Liver (tissue), 9 donors: ENCODE measurements around the gene PIGO. TPM values are rescaled to one million over a fixed set of nuclear protein-coding genes. Genes with fewer than 3 reads are reported as not detected.

ENCODE experiments used
- DNase-seq: peaks from one replicate; pipeline ENCODE4 v3.0.0-alpha.2; 2017; ENCODE audit warnings: low spot score
- H3K27ac ChIP-seq, 2 donors: one replicate each; pipeline ENCODE4 v1.7.0; 2013; ENCODE audit warnings: inconsistent platforms in 2 of 2, low read length in 2 of 2, control low read depth in 1 of 2, low read depth in 1 of 2, mild to moderate bottlenecking in 1 of 2
- H3K27me3 ChIP-seq, 4 donors: one replicate each; pipeline versions ENCODE4 v1.6.1 to v1.7.0; 2013; ENCODE audit warnings: low read length in 3 of 4, inconsistent platforms in 1 of 4, mild to moderate bottlenecking in 1 of 4, moderate library complexity in 1 of 4; ENCODE audit not compliant: control insufficient read depth in 4 of 4, insufficient read depth in 4 of 4
- H3K36me3 ChIP-seq, 4 donors: one replicate each; pipeline versions ENCODE4 v1.6.1 to v1.7.0; 2013; ENCODE audit warnings: low read length in 3 of 4, mild to moderate bottlenecking in 3 of 4, low read depth in 1 of 4, moderate library complexity in 1 of 4; ENCODE audit not compliant: control insufficient read depth in 4 of 4, insufficient read depth in 3 of 4
- H3K4me1 ChIP-seq, 4 donors: one replicate each; pipeline versions ENCODE4 v1.6.1 to v1.7.0; 2013; ENCODE audit warnings: low read length in 3 of 4, mild to moderate bottlenecking in 3 of 4, moderate library complexity in 1 of 4; ENCODE audit not compliant: control insufficient read depth in 4 of 4, insufficient read depth in 4 of 4
- H3K4me3 ChIP-seq, 3 donors: one replicate each; pipeline versions ENCODE4 v1.6.1 to v1.7.0; 2013; ENCODE audit warnings: low read length in 3 of 3, control low read depth in 1 of 3, low read depth in 1 of 3, mild to moderate bottlenecking in 1 of 3
- H3K9ac ChIP-seq, 2 donors: one replicate each; pipeline ENCODE4 v1.7.0; 2013; ENCODE audit warnings: low read length in 2 of 2, mild to moderate bottlenecking in 2 of 2, moderate library complexity in 2 of 2, control low read depth in 1 of 2, low read depth in 1 of 2
- H3K9me3 ChIP-seq, 4 donors: one replicate each; pipeline versions ENCODE4 v1.6.1 to v1.7.0; 2013; ENCODE audit warnings: low read length in 3 of 4; ENCODE audit not compliant: control insufficient read depth in 4 of 4
- CTCF ChIP-seq: fragments of 150-350 bp; IDR thresholded peaks from 2 replicates; pipeline ENCODE4 v1.5.1; 2017; ENCODE audit warnings: improper control_type of control experiment, low read depth, low read length; ENCODE audit not compliant: missing input control
- EGR1 ChIP-seq, 2 donors: IDR thresholded peaks; 2 replicates each; pipeline ENCODE4 v1.6.1; 2016 to 2018; ENCODE audit warnings: antibody characterized with exemption in 2 of 2, low read depth in 2 of 2
- FOXA1 ChIP-seq: IDR thresholded peaks from 2 replicates; pipeline ENCODE4 v1.6.1; 2016; ENCODE audit warnings: antibody characterized with exemption
- FOXA2 ChIP-seq: IDR thresholded peaks from 2 replicates; pipeline ENCODE4 v1.6.1; 2016; ENCODE audit warnings: antibody characterized with exemption
- GABPA ChIP-seq, 2 donors: IDR thresholded peaks in 1 of 2; conservative IDR thresholded peaks in 1 of 2; 2 replicates each; pipeline ENCODE4 v1.6.1; 2016; ENCODE audit warnings: antibody characterized with exemption in 2 of 2, mild to moderate bottlenecking in 1 of 2, moderate library complexity in 1 of 2
- HNF4A ChIP-seq, 2 donors: conservative IDR thresholded peaks; 2 replicates each; pipeline ENCODE4 v1.6.1; 2016; ENCODE audit warnings: antibody characterized with exemption in 2 of 2, mild to moderate bottlenecking in 2 of 2
- HNF4G ChIP-seq: IDR thresholded peaks from 2 replicates; pipeline ENCODE4 v1.6.1; 2016; ENCODE audit warnings: antibody characterized with exemption
- NR2F2 ChIP-seq: IDR thresholded peaks from 2 replicates; pipeline ENCODE4 v1.6.1; 2016; ENCODE audit warnings: antibody characterized with exemption
- RAD21 ChIP-seq, 2 donors: IDR thresholded peaks; 2 replicates each; pipeline ENCODE4 v1.6.1; 2016; ENCODE audit warnings: antibody characterized with exemption in 2 of 2, mild to moderate bottlenecking in 2 of 2
- REST ChIP-seq: IDR thresholded peaks from 2 replicates; pipeline ENCODE4 v1.6.1; 2016; ENCODE audit warnings: antibody characterized with exemption, mild to moderate bottlenecking
- SP1 ChIP-seq: IDR thresholded peaks from 2 replicates; pipeline ENCODE4 v1.6.1; 2018; ENCODE audit warnings: antibody characterized with exemption, mild to moderate bottlenecking
- TAF1 ChIP-seq: conservative IDR thresholded peaks from 2 replicates; pipeline ENCODE4 v1.6.1; 2016; ENCODE audit warnings: antibody characterized with exemption, mild to moderate bottlenecking
- YY1 ChIP-seq: IDR thresholded peaks from 2 replicates; pipeline ENCODE4 v1.6.1; 2016; ENCODE audit warnings: antibody characterized with exemption, mild to moderate bottlenecking
- WGBS: extraction: QIAGEN DNeasy Blood & Tissue Kit; methylation state at CpG from one replicate; pipeline ENCODE4 v1.1.7; 2013; 5-methylcytosine and 5-hydroxymethylcytosine counted together
- polyA plus RNA-seq, 2 donors: library from polyadenylated mRNA; stranded (reverse) in 1 of 2; unstranded in 1 of 2; fragments of 200-250 nt in 1 of 2; fragments of >200 nt in 1 of 2; fragmentation: Nextera tagmentation in 1 of 2; extraction: Ambion mirVana in 1 of 2; gene quantifications; one replicate each; pipeline versions ENCODE4 v1.2.1 to v1.2.3, GENCODE V29; 2013 to 2015
- total RNA-seq, 2 donors: library from RNA; depleted of rRNA; stranded (reverse); fragments of >200 nt; gene quantifications; one replicate each; pipeline ENCODE4 v1.2.3, GENCODE V29; 2014
- TF ChIP-seq, protein P1 (sequence below): IDR thresholded peaks from 2 replicates; pipeline ENCODE4 v1.6.1; 2016; ENCODE audit warnings: antibody characterized with exemption
- TF ChIP-seq, protein P2 (sequence below): IDR thresholded peaks from 2 replicates; pipeline ENCODE4 v1.6.1; 2016; ENCODE audit warnings: antibody characterized with exemption
- TF ChIP-seq, protein P3 (sequence below): IDR thresholded peaks from 2 replicates; pipeline ENCODE4 v1.6.1; 2016; ENCODE audit warnings: antibody characterized with exemption
- donor health status: healthy.
- donor health status: healthy.
- donor health status: healthy.
- donor health status: healthy.
- donor health status: healthy.

The PIGO gene
- total and polyA plus RNA-seq, 4 donors = 10.5 to 16.0 (median 15.5) TPM

DNA sequence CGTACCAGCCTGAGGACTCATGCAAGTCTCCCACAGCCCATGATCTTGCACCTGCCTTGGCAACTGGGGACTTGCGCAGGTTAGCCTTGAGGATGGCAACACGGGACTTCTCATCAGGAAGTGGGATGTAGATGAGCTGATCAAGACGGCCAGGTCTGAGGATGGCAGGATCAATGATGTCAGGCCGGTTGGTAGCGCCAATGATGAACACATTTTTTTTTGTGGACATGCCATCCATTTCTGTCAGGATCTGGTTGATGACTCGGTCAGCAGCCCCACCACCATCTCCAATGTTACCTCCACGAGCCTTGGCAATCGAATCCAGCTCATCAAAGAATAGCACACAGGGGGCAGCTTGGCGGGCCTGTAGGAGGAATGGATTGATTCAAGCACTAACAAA lies 37.0 kb downstream of the PIGO start (continued):
- TF ChIP-seq SP1 = no peak

DNA sequence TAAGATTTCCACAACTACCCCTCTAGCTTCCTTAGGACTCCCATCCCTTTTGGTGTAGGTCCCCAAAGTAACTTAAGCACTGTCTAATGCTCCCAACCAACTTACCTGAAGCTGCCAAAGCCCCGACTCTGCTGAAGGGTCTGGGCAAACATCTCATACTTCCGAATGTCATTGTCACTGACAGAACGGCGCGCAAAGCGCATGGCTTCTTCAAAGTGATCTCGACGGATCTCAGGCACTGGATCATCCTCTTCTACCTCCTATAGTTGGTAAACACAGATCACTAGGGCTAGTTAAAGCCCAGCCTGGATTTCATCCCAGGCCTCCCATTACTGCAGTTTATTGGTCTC lies 39.1 kb downstream of the PIGO start:
- TF ChIP-seq REST = no peak
- no peak for TF ChIP-seq FOXA2
- no peak for TF ChIP-seq CTCF
- no peak for TF ChIP-seq FOXA1
- TF ChIP-seq, protein P1, sequence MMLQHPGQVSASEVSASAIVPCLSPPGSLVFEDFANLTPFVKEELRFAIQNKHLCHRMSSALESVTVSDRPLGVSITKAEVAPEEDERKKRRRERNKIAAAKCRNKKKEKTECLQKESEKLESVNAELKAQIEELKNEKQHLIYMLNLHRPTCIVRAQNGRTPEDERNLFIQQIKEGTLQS = no peak
- no peak for TF ChIP-seq NR2F2
- TF ChIP-seq, protein P2, sequence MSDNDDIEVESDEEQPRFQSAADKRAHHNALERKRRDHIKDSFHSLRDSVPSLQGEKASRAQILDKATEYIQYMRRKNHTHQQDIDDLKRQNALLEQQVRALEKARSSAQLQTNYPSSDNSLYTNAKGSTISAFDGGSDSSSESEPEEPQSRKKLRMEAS = no peak
- no peak for TF ChIP-seq GABPA (IDR thresholded peaks at IDR 0.05 in 1 of 2, conservative IDR thresholded peaks at IDR 0.05 in 1 of 2)
- no peak for TF ChIP-seq EGR1 (IDR thresholded peaks at IDR 0.05; ENCODE audit: low read depth in 2 of 2)
- TF ChIP-seq HNF4G = no peak
- H3K27ac ChIP-seq = no peak overlapping the region
- H3K9me3 ChIP-seq = no peaks in the 10 kb centered on the region
- peaks cover 34 to 79% (median 74%) of the 10 kb centered on the region in 4 donors for H3K36me3 ChIP-seq
- H3K27me3 ChIP-seq = no peaks in the 10 kb centered on the region
- DNase-seq = no peak
- no peak overlapping the region for H3K4me3 ChIP-seq
- H3K4me1 ChIP-seq = no peaks in the 10 kb centered on the region
- H3K9ac ChIP-seq = no peak overlapping the region
- WGBS = 97% methylated on average over 8 of the region's 8 CpGs

GRCh38 chr9:35056571-35057270 lies 39.7 kb downstream of the PIGO start:
- Histone ChIP-seq H3K36me3 (peaks cover 31 to 73% (median 71%) of the 10 kb centered on the region in 4 donors), H3K4me3 (no peak overlapping the region), H3K27me3 (no peaks in the 10 kb centered on the region), H3K9me3 (no peaks in the 10 kb centered on the region), H3K27ac (no peak overlapping the region), H3K9ac (no peak overlapping the region), H3K4me1 (no peaks in the 10 kb centered on the region)
- TF ChIP-seq RAD21 (IDR thresholded peaks at IDR 0.05) (no peak), CTCF (no peak), TAF1 (no peak), REST (no peak), YY1 (no peak), HNF4A (conservative IDR thresholded peaks at IDR 0.05) (no peak)
- TF ChIP-seq, protein P3, sequence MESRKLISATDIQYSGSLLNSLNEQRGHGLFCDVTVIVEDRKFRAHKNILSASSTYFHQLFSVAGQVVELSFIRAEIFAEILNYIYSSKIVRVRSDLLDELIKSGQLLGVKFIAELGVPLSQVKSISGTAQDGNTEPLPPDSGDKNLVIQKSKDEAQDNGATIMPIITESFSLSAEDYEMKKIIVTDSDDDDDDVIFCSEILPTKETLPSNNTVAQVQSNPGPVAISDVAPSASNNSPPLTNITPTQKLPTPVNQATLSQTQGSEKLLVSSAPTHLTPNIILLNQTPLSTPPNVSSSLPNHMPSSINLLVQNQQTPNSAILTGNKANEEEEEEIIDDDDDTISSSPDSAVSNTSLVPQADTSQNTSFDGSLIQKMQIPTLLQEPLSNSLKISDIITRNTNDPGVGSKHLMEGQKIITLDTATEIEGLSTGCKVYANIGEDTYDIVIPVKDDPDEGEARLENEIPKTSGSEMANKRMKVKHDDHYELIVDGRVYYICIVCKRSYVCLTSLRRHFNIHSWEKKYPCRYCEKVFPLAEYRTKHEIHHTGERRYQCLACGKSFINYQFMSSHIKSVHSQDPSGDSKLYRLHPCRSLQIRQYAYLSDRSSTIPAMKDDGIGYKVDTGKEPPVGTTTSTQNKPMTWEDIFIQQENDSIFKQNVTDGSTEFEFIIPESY = no peak
- no peak for DNase-seq
- WGBS = 93% methylated on average over 9 of the region's 9 CpGs
